ENCODE measurements around the gene NCS1. TPM values are rescaled to one million over a fixed set of nuclear protein-coding genes. Genes with fewer than 3 reads are reported as not detected.
A peak's percentile ranks its signal among the peaks of the same experiment; 100 is the strongest.

NCS1 gene
- total RNA-seq, 1 donor from 2014 or later, result 50.0 TPM

- no peak overlapping the region for H3K4me3 Mint-ChIP-seq (ENCODE audit: unreplicated experiment)
- no peaks in the 10 kb centered on the region for H3K9me3 Mint-ChIP-seq (ENCODE audit: low read depth)
- DNase-seq (ENCODE audit: low spot score), result no peak
- H3K36me3 Mint-ChIP-seq (ENCODE audit: low read depth), result peaks cover 16% of the 10 kb centered on the region
- peak overlapping the region; percentile 98 for H3K27ac Mint-ChIP-seq (ENCODE audit: unreplicated experiment)
- no peaks in the 10 kb centered on the region for H3K27me3 Mint-ChIP-seq (ENCODE audit: low read depth)
- no peak for TF ChIP-seq CTCF (IDR thresholded peaks at IDR 0.05)
- H3K4me1 Mint-ChIP-seq (ENCODE audit: low read depth), result peaks cover 30% of the 10 kb centered on the region
Measured at GRCh38 chr9:130128733-130129431, 43.3 kb upstream of the NCS1 start.

- no peak overlapping the region for H3K4me3 Mint-ChIP-seq (ENCODE audit: unreplicated experiment)
- TF ChIP-seq CTCF (IDR thresholded peaks at IDR 0.05), result no peak
- peak overlapping the region; percentile 98 for H3K27ac Mint-ChIP-seq (ENCODE audit: unreplicated experiment)
- no peak for DNase-seq (ENCODE audit: low spot score)
- H3K9me3 Mint-ChIP-seq (ENCODE audit: low read depth), result no peaks in the 10 kb centered on the region
- peaks cover 16% of the 10 kb centered on the region for H3K36me3 Mint-ChIP-seq (ENCODE audit: low read depth)
- peaks cover 30% of the 10 kb centered on the region for H3K4me1 Mint-ChIP-seq (ENCODE audit: low read depth)
- H3K27me3 Mint-ChIP-seq (ENCODE audit: low read depth), result no peaks in the 10 kb centered on the region
Measured at GRCh38 chr9:130129432-130130061, 42.7 kb upstream of the NCS1 start.

- Mint-ChIP-seq H3K9me3 (ENCODE audit: low read depth) (no peaks in the 10 kb centered on the region), H3K4me1 (ENCODE audit: low read depth) (peaks cover 28% of the 10 kb centered on the region), H3K27me3 (ENCODE audit: low read depth) (no peaks in the 10 kb centered on the region), H3K36me3 (ENCODE audit: low read depth) (peaks cover 22% of the 10 kb centered on the region), H3K27ac (ENCODE audit: unreplicated experiment) (no peak overlapping the region), H3K4me3 (ENCODE audit: unreplicated experiment) (no peak overlapping the region)
- DNase-seq (ENCODE audit: low spot score), result no peak
- TF ChIP-seq CTCF (IDR thresholded peaks at IDR 0.05), result no peak
Measured at GRCh38 chr9:130132746-130133145, 39.5 kb upstream of the NCS1 start.

GRCh38 chr9:130137081-130137640 is 35.0 kb upstream of the NCS1 start:
- Mint-ChIP-seq H3K9me3 (ENCODE audit: low read depth) (no peaks in the 10 kb centered on the region), H3K27me3 (ENCODE audit: low read depth) (no peaks in the 10 kb centered on the region)
- no peak for TF ChIP-seq CTCF (IDR thresholded peaks at IDR 0.05)

GRCh38 chr9:130137641-130138081 is 34.5 kb upstream of the NCS1 start:
- Mint-ChIP-seq H3K27ac (ENCODE audit: unreplicated experiment) (peak overlapping the region; percentile 87), H3K9me3 (ENCODE audit: low read depth) (no peaks in the 10 kb centered on the region), H3K4me1 (ENCODE audit: low read depth) (peaks cover 21% of the 10 kb centered on the region), H3K4me3 (ENCODE audit: unreplicated experiment) (no peak overlapping the region), H3K27me3 (ENCODE audit: low read depth) (no peaks in the 10 kb centered on the region), H3K36me3 (ENCODE audit: low read depth) (peaks cover 13% of the 10 kb centered on the region)
- no peak for TF ChIP-seq CTCF (IDR thresholded peaks at IDR 0.05)
- DNase-seq (ENCODE audit: low spot score), result no peak

More at GRCh38 chr9:130137081-130137640, 35.0 kb upstream of the NCS1 start:
- peak overlapping the region; percentile 87 for H3K27ac Mint-ChIP-seq (ENCODE audit: unreplicated experiment)
- peaks cover 21% of the 10 kb centered on the region for H3K4me1 Mint-ChIP-seq (ENCODE audit: low read depth)
- DNase-seq (ENCODE audit: low spot score), result no peak
- peaks cover 13% of the 10 kb centered on the region for H3K36me3 Mint-ChIP-seq (ENCODE audit: low read depth)
- H3K4me3 Mint-ChIP-seq (ENCODE audit: unreplicated experiment), result no peak overlapping the region
